ENCODE results near the gene BET1L.

BET1L gene

DNA sequence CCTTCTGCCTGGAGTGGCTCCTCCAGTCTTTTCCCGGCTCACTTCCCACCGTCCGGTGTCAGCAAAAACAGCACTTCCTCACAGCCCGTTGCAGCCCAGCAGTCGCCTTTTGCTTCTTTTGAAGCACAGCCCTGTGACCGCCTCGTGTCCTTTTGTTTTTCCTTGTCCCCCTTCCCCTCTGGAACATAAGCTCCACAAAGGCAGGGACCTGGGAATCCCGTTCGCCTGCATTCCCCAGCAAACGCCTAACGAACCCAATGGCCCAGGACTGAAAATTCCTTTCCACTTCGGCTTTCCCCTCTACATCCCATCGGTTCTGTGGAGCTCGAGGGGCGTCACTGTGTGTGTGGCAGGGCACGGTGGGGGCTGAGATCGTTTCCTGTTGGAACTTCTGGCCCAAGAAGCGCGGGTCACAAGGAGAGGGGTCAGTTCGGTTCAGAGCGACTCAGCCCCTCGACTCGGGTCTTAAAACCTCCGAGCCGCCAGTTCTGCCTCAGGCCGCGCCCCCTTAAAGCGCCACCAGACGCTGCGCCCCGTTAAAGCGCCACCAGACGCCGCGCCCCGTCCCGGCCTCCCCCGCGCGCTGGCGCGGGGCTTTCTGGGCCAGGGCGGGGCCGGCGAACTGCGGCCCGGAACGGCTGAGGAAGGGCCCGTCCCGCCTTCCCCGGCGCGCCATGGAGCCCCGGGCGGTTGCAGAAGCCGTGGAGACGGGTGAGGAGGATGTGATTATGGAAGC is 1.1 kb upstream of the BET1L start:
- Histone ChIP-seq H3K27me3 (replicated peaks; ENCODE audit: control insufficient read depth, insufficient read depth, low read length) (no peaks in the 10 kb centered on the region), H3K9me3 (ENCODE audit: control insufficient read depth, low read length) (no peaks in the 10 kb centered on the region), H3K36me3 (ENCODE audit: control insufficient read depth, insufficient read depth, low read length, severe bottlenecking) (peaks cover 61% of the 10 kb centered on the region), H3K9ac (ENCODE audit: low read length) (peak overlapping the region; percentile 100), H3K4me1 (ENCODE audit: control insufficient read depth, insufficient read depth, low read length) (peaks cover 50% of the 10 kb centered on the region), H3K4me3 (ENCODE audit: low read length) (peak overlapping the region; percentile 99)
- DNase-seq (ENCODE audit: low read depth) = peak; percentile 92

DNA sequence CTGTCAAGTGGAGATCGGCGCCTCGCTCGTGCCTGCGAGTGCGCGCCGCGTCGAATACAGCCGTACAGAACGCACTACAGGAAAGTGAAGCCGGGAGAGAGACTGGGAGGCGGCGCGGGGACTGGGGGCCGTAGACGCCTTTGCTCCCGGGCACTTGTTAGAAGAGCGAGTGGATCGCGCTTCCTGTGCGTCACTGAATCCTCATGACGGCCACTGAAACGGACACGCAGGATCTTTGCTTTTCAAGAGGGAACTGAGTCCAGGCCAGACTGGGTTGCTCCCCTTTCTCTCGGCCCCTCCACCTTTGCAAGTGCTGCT is 623 bp upstream of the BET1L start:
- peak; percentile 79 for DNase-seq (ENCODE audit: low read depth)

DNA sequence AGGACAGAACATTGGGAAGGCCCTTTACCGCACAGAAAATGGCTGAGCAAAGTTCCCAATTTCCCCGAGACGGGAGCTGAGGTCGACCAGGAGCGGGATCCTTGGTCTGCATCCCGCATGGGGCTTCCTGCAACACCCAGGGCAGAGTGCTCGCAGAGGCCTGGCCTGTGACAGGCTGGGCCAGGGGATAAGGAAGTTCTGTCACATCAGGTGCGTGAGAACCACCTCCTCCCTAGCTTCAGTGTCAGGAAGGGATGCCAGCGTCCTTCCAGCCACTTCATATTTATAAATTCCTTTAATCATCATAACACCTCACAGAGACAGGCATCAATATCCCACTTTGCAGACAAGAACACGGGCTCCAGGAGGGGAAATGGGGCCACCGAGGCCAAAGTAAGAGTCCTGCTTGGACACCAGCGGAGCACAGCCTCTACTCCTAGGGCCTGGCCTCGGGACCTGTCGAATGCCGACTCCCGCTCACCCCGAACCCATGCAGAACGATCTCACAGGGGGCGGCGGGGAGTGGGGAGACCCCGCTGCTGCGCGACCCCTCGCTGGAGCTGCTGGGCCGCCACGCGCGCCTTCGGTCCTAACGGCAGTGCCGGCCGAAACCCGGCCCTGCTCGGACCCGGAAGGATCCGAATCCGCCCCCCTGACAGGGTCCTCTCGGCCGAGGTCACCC is 532 bp downstream of the BET1L start:
- H3K9me3 ChIP-seq (ENCODE audit: control insufficient read depth, low read length) = no peaks in the 10 kb centered on the region
- H3K27me3 ChIP-seq (replicated peaks; ENCODE audit: control insufficient read depth, insufficient read depth, low read length) = no peaks in the 10 kb centered on the region
- peak overlapping the region; percentile 99 for H3K4me3 ChIP-seq (ENCODE audit: low read length)
- H3K36me3 ChIP-seq (ENCODE audit: control insufficient read depth, insufficient read depth, low read length, severe bottlenecking) = peaks cover 49% of the 10 kb centered on the region
- peak; percentile 53 for DNase-seq (ENCODE audit: low read depth)
- H3K4me1 ChIP-seq (ENCODE audit: control insufficient read depth, insufficient read depth, low read length) = peaks cover 52% of the 10 kb centered on the region
- H3K9ac ChIP-seq (ENCODE audit: low read length) = peak overlapping the region; percentile 100

More for the DNA sequence above, 623 bp upstream of the BET1L start:
- peaks cover 61% of the 10 kb centered on the region for H3K36me3 ChIP-seq (ENCODE audit: control insufficient read depth, insufficient read depth, low read length, severe bottlenecking)
- peak overlapping the region; percentile 99 for H3K4me3 ChIP-seq (ENCODE audit: low read length)
- H3K9ac ChIP-seq (ENCODE audit: low read length) = peak overlapping the region; percentile 100
- no peaks in the 10 kb centered on the region for H3K27me3 ChIP-seq (replicated peaks; ENCODE audit: control insufficient read depth, insufficient read depth, low read length)
- H3K4me1 ChIP-seq (ENCODE audit: control insufficient read depth, insufficient read depth, low read length) = peaks cover 52% of the 10 kb centered on the region
- no peaks in the 10 kb centered on the region for H3K9me3 ChIP-seq (ENCODE audit: control insufficient read depth, low read length)

GRCh38 chr11:206002-206384 is 1.2 kb downstream of the BET1L start:
- H3K4me3 ChIP-seq (ENCODE audit: low read length) = peak overlapping the region; percentile 99
- H3K9me3 ChIP-seq (ENCODE audit: control insufficient read depth, low read length) = no peaks in the 10 kb centered on the region
- peak overlapping the region; percentile 100 for H3K9ac ChIP-seq (ENCODE audit: low read length)
- no peak for DNase-seq (ENCODE audit: low read depth)
- H3K36me3 ChIP-seq (ENCODE audit: control insufficient read depth, insufficient read depth, low read length, severe bottlenecking) = peaks cover 45% of the 10 kb centered on the region
- H3K27me3 ChIP-seq (replicated peaks; ENCODE audit: control insufficient read depth, insufficient read depth, low read length) = no peaks in the 10 kb centered on the region
- peaks cover 48% of the 10 kb centered on the region for H3K4me1 ChIP-seq (ENCODE audit: control insufficient read depth, insufficient read depth, low read length)

DNA sequence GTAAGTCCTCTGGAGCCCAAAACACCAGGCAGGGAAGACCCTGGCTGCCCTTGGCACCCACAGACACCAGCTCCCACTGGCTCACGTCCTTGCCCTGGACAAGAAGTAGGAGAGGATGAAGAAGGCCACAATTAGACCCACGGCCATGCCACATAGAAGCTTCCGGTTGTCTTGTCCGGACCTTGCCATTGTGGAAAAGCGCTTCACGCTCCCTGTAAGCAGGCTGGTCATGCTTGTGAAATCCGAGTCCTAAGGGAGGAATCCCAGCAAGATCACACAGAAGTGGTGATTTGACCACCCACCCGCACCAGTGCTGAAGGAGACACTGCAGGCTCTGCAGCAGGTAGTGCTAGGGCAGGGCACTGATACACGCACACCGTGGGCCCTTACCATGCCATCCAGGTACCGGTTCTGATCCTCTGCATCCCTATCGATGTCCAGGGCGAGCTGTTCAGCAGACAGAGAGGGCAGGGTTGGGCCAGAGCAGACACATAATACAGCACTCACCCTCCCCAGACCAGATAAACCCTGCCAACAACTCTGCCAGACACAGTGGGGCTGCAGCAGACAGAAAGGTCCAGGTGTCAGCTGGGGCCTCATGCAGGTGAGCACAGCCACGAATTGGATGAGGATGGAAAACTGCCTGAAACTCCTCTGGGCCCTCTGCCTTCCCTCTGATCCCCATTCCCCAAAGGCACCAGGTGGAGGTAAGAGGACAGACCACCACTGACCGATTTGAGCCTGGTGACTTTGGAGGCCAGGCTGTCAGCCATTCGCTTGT is 1.8 kb downstream of the BET1L start:
- no peaks in the 10 kb centered on the region for H3K9me3 ChIP-seq (ENCODE audit: control insufficient read depth, low read length)
- peak overlapping the region; percentile 99 for H3K4me3 ChIP-seq (ENCODE audit: low read length)
- H3K9ac ChIP-seq (ENCODE audit: low read length) = peak overlapping the region; percentile 100
- DNase-seq (ENCODE audit: low read depth) = no peak
- H3K4me1 ChIP-seq (ENCODE audit: control insufficient read depth, insufficient read depth, low read length) = peaks cover 43% of the 10 kb centered on the region
- H3K27me3 ChIP-seq (replicated peaks; ENCODE audit: control insufficient read depth, insufficient read depth, low read length) = no peaks in the 10 kb centered on the region
- H3K36me3 ChIP-seq (ENCODE audit: control insufficient read depth, insufficient read depth, low read length, severe bottlenecking) = peaks cover 41% of the 10 kb centered on the region

GRCh38 chr11:204587-205109 is 2.6 kb downstream of the BET1L start:
- H3K36me3 ChIP-seq (ENCODE audit: control insufficient read depth, insufficient read depth, low read length, severe bottlenecking) = peaks cover 33% of the 10 kb centered on the region
- no peaks in the 10 kb centered on the region for H3K27me3 ChIP-seq (replicated peaks; ENCODE audit: control insufficient read depth, insufficient read depth, low read length)
- H3K4me1 ChIP-seq (ENCODE audit: control insufficient read depth, insufficient read depth, low read length) = peaks cover 35% of the 10 kb centered on the region
- no peak for DNase-seq (ENCODE audit: low read depth)
- no peaks in the 10 kb centered on the region for H3K9me3 ChIP-seq (ENCODE audit: control insufficient read depth, low read length)
- H3K9ac ChIP-seq (ENCODE audit: low read length) = peak overlapping the region; percentile 43
- no peak overlapping the region for H3K4me3 ChIP-seq (ENCODE audit: low read length)

- peak overlapping the region; percentile 43 for H3K9ac ChIP-seq (ENCODE audit: low read length)
- H3K9me3 ChIP-seq (ENCODE audit: control insufficient read depth, low read length) = no peaks in the 10 kb centered on the region
- no peak overlapping the region for H3K4me3 ChIP-seq (ENCODE audit: low read length)
- no peak for DNase-seq (ENCODE audit: low read depth)
- no peaks in the 10 kb centered on the region for H3K27me3 ChIP-seq (replicated peaks; ENCODE audit: control insufficient read depth, insufficient read depth, low read length)
- peaks cover 30% of the 10 kb centered on the region for H3K4me1 ChIP-seq (ENCODE audit: control insufficient read depth, insufficient read depth, low read length)
- peaks cover 32% of the 10 kb centered on the region for H3K36me3 ChIP-seq (ENCODE audit: control insufficient read depth, insufficient read depth, low read length, severe bottlenecking)
These were observed 3.1 kb downstream of the BET1L start for GRCh38 chr11:203945-204586.

- Histone ChIP-seq H3K27me3 (replicated peaks; ENCODE audit: control insufficient read depth, insufficient read depth, low read length) (no peaks in the 10 kb centered on the region), H3K4me1 (ENCODE audit: control insufficient read depth, insufficient read depth, low read length) (peaks cover 30% of the 10 kb centered on the region), H3K4me3 (ENCODE audit: low read length) (no peak overlapping the region), H3K36me3 (ENCODE audit: control insufficient read depth, insufficient read depth, low read length, severe bottlenecking) (peaks cover 32% of the 10 kb centered on the region), H3K9ac (ENCODE audit: low read length) (peak overlapping the region; percentile 43), H3K9me3 (ENCODE audit: control insufficient read depth, low read length) (no peaks in the 10 kb centered on the region)
- no peak for DNase-seq (ENCODE audit: low read depth)
These were observed 3.9 kb downstream of the BET1L start for GRCh38 chr11:203056-203944.

- Histone ChIP-seq H3K27me3 (replicated peaks; ENCODE audit: control insufficient read depth, insufficient read depth, low read length) (no peaks in the 10 kb centered on the region), H3K9me3 (ENCODE audit: control insufficient read depth, low read length) (no peaks in the 10 kb centered on the region), H3K4me3 (ENCODE audit: low read length) (no peak overlapping the region), H3K4me1 (ENCODE audit: control insufficient read depth, insufficient read depth, low read length) (peaks cover 30% of the 10 kb centered on the region), H3K36me3 (ENCODE audit: control insufficient read depth, insufficient read depth, low read length, severe bottlenecking) (peaks cover 32% of the 10 kb centered on the region), H3K9ac (ENCODE audit: low read length) (no peak overlapping the region)
- DNase-seq (ENCODE audit: low read depth) = no peak
These were observed 4.7 kb downstream of the BET1L start for GRCh38 chr11:202490-202889.

DNA sequence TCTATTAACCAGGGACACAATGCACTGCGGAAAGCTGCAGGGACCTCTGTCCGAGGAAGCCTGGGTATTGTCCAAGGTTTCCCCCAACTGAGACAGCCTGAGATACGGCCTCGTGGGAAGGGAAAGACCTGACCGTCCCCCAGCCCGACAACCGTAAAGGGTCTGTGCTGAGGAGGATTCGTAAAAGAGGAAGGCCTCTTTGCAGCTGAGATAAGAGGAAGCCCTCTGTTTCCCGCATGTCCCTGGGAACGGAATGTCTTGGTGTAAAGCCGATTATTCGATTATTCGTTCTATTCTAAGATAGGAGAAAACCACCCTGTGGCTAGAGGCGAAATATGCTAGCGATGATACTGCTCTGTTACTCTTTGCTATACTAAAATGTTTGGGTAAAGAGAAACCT is 5.2 kb downstream of the BET1L start:
- Histone ChIP-seq H3K27me3 (replicated peaks; ENCODE audit: control insufficient read depth, insufficient read depth, low read length) (no peaks in the 10 kb centered on the region), H3K9ac (ENCODE audit: low read length) (no peak overlapping the region), H3K4me1 (ENCODE audit: control insufficient read depth, insufficient read depth, low read length) (peaks cover 30% of the 10 kb centered on the region), H3K9me3 (ENCODE audit: control insufficient read depth, low read length) (no peaks in the 10 kb centered on the region), H3K36me3 (ENCODE audit: control insufficient read depth, insufficient read depth, low read length, severe bottlenecking) (peaks cover 32% of the 10 kb centered on the region), H3K4me3 (ENCODE audit: low read length) (no peak overlapping the region)
- DNase-seq (ENCODE audit: low read depth) = no peak

Data from adipocyte (in vitro differentiated cells).